AG04449 (cell line): ENCODE measurements around the gene PRAC1.

Source experiments
- CTCF ChIA-PET: fragments of 350-600 bp; formaldehyde crosslinking; extraction: SDS; loops from one replicate; lab custom pipeline; 2021; ENCODE audit warnings: antibody characterized with exemption; lab: Yijun Ruan, JAX
- POLR2A ChIA-PET: fragments of 400-600, 350-600 bp; formaldehyde crosslinking; extraction: SDS; loops from one replicate; lab custom pipeline; 2020; ENCODE audit warnings: antibody characterized with exemption, inconsistent platforms; lab: Yijun Ruan, JAX
- DNase-seq: peaks from one replicate; pipeline ENCODE4 v3.0.0-alpha.2; 2010; ENCODE audit warnings: low read depth, low spot score
- H3K4me3 ChIP-seq: 2 replicates; pipeline ENCODE4 v1.5.1; 2011; ENCODE audit warnings: low read depth, mild to moderate bottlenecking, control low read depth, low read length
- TF ChIP-seq, protein P1 (sequence below): IDR thresholded peaks from one replicate; pipeline ENCODE4 v1.5.1; 2011; ENCODE audit warnings: mild to moderate bottlenecking, moderate library complexity, low read length, control low read depth, inconsistent platforms; ENCODE audit not compliant: insufficient read depth; ENCODE audit errors: missing control alignments

PRAC1 gene

DNA sequence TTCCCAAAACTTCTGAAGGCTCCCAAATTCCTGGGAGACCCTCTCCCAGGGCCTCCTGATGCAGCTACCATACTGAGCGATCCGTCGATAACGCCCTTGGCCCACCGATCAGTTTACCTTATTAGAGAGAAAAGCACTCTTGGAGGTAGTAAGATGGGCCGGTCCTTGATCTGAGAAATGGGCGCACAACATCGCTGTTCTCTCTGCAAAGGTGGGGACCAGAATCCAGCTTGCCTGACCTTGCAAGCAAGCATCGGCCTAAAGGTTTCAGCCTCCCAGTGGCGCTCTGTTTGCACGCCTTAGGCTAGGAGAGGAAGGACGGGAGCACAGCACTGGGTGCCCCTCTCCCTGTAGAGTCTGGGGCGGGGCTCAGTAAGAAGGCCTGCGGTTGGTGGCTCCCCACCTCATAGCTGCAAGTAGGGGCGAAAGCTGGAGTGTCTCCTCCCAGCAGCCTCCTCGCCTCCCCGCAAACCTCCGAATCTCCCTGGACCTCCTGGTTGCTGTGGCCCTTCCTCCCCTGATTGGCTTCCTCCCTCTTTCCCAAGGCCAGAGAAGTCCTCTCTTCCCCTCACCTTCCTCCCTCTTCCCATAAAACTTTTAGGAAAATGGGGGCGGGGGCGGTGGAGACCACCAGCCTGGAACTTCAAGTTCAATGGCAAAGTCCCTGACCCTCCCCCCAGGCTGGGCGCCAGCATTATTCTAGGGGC lies at the start of gene PRAC1:
Gene PRAC1, minus strand, starts transcription at position 318 of the 707 bp plus-strand sequence. Its CDS starts 126 bp downstream, at position 192.
- CTCF ChIA-PET = interaction anchor here (1.0 to 19.2 kb wide), 11 partner anchors 12 to 162 kb away, joined by 3 to 353 read pairs (median 35); no protein-coding TSS in a partner anchor
- H3K4me3 ChIP-seq = no peak within 1 kb of the TSS
- TF ChIP-seq, protein P1, sequence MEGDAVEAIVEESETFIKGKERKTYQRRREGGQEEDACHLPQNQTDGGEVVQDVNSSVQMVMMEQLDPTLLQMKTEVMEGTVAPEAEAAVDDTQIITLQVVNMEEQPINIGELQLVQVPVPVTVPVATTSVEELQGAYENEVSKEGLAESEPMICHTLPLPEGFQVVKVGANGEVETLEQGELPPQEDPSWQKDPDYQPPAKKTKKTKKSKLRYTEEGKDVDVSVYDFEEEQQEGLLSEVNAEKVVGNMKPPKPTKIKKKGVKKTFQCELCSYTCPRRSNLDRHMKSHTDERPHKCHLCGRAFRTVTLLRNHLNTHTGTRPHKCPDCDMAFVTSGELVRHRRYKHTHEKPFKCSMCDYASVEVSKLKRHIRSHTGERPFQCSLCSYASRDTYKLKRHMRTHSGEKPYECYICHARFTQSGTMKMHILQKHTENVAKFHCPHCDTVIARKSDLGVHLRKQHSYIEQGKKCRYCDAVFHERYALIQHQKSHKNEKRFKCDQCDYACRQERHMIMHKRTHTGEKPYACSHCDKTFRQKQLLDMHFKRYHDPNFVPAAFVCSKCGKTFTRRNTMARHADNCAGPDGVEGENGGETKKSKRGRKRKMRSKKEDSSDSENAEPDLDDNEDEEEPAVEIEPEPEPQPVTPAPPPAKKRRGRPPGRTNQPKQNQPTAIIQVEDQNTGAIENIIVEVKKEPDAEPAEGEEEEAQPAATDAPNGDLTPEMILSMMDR = no peak
- no peak for DNase-seq
- POLR2A ChIA-PET = no interaction called here

DNA sequence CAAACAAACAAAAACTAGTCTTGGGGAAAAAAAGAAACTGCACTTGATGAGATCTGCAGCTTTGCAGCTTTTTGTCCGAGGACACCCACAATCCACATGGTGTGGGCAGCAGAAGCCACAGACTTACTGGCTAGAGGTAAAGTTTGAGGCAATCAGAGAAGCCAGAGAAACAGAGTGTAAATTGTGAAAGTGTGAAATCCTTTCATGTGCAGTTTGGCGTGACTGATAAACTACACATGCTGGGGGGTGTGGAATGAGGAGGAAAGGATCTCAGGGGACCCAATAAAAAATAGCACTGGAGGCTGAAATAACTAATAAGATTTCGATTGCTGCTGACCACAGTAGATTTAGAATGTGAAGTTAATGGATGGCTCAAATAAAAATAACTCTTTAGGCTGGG lies 48.6 kb upstream of the PRAC1 start:
- POLR2A ChIA-PET = no interaction called here
- CTCF ChIA-PET = interaction anchor here (1.1 to 1.7 kb wide), 3 partner anchors 34 to 100 kb away, joined by 3 to 4 read pairs (median 4); no protein-coding TSS in a partner anchor
- TF ChIP-seq, protein P1 = no peak
- H3K4me3 ChIP-seq = no peak overlapping the region
- no peak for DNase-seq

DNA sequence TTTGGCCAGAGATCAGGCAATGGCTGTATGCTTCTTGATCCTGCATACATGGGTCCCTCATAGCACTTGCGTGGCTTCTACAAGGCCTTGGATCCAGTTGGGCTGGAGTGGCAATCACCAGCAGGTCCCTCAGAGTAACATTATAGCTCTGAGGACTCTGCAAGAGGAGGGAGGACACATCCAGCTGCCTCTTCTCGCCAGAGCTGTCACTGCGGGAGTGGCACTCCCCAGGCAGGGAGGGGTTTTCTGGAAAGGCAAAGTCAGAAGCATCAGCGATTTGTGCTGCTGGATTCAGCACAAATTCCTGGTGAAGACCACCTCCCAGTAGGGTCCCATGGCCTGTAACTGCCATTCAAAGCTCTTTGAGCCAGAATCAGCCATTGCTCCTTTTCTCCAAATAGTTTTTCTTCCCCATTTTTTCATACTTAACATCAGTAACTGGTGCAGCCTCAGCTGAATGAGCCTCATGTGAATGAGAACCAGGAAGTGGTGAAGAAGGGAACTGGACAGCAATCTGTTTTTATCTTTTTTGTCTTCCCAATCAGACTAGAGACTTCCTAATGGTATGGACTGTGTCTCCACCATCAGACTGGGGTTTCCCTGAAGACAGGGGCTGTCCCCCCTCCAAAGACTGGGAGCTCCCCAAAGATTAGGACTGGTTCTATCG lies 46.8 kb upstream of the PRAC1 start:
- ChIA-PET POLR2A (no interaction called here), CTCF (interaction anchor here (0.8 to 1.6 kb wide), 9 partner anchors 14 to 98 kb away, joined by 3 to 7 read pairs (median 3); no protein-coding TSS in a partner anchor)
- H3K4me3 ChIP-seq = no peak overlapping the region

DNA sequence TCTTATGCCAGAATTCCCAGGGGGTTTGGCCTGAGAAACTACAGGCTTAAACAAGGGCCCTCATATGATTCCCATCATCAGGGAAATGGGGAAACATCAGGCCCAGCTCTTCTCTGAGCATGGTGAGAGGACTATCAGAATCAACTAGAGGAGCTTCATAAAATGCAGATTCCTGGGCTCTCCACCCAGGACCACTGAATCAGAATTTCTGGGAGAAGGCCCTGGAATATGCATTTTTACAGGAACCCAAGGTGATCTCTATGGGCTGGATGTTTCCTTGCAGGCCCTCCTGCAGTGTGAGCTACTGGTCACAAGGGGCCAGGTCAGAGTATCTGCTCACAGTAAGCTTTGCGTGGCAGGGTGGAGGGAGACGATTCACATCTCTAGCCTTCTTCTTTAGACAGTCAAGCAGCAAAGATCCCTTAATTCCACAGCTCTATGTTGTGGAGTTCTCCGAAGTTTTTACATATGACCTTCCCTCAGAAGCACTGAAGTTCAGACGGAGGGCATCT lies 45.0 kb upstream of the PRAC1 start:
- TF ChIP-seq, protein P1 = no peak
- H3K4me3 ChIP-seq = no peak overlapping the region
- ChIA-PET POLR2A (no interaction called here), CTCF (interaction anchor here (1.1 to 2.7 kb wide), 6 partner anchors 8 to 112 kb away, joined by 3 to 7 read pairs (median 4); no protein-coding TSS in a partner anchor)
- no peak for DNase-seq

More for the DNA sequence above, 46.8 kb upstream of the PRAC1 start:
- TF ChIP-seq, protein P1 = no peak
- DNase-seq = no peak

DNA sequence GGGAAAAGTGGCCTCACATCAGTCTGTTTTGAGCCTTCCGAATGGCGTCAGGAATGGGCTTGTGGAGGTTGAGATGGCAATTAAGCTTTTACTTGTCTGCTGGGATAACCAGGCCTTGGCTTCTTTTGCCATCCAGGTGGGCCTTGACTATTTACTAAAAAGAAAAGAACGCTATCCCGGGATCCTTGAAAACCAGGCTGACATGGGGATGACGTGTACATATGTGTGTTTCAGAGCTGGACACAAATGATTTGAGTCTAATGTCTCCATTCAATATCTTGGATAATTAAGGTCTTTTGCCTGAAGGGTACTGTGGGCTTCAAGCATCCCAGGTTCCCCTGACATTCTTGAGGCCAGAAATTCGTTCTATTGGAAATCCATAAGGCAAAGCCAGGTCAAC lies 38.8 kb upstream of the PRAC1 start:
- TF ChIP-seq, protein P1 = no peak
- CTCF ChIA-PET = interaction anchor here (0.9 to 1.6 kb wide), 2 partner anchors 30 to 118 kb away, joined by 3 to 5 read pairs; no protein-coding TSS in a partner anchor
- no peak for DNase-seq
- no peak overlapping the region for H3K4me3 ChIP-seq
- POLR2A ChIA-PET = no interaction called here
